Measurements from ENCODE around the gene FAM76B.

- TF ChIP-seq CTCF (IDR thresholded peaks at IDR 0.05 in 2 of 3, conservative IDR thresholded peaks at IDR 0.05 in 1 of 3; ENCODE audit: insufficient read depth in 2 of 3, low read depth in 1 of 3, low read length in 3 of 3) (no peak), LCOR (CRISPR knock-in tag; IDR thresholded peaks at IDR 0.05) (no peak), TFAP4 (CRISPR knock-in tag; IDR thresholded peaks at IDR 0.05; ENCODE audit: borderline replicate concordance) (no peak), POLR2A (conservative IDR thresholded peaks at IDR 0.05) (no peak), EZH2 (IDR thresholded peaks at IDR 0.05; ENCODE audit: borderline replicate concordance, low read depth, low read length) (no peak), NFIC (IDR thresholded peaks at IDR 0.05) (no peak), POLR2AphosphoS5 (IDR thresholded peaks at IDR 0.05; ENCODE audit: control insufficient read depth, insufficient read depth, low read depth, low read length) (no peak)
These were observed 16.3 kb upstream of the FAM76B start for GRCh38 chr11:95805869-95806268.

Measured in K562 (cell line).